Loucy (cell line): ENCODE measurements around the gene SH3RF2.

Experiments used
- EZH2phosphoT487 ChIP-seq: fragments of 200-600 bp; IDR thresholded peaks from 2 replicates; pipeline ENCODE4 v1.6.1; 2018; ENCODE audit warnings: antibody characterized with exemption, mild to moderate bottlenecking, moderate library complexity, borderline replicate concordance
- TF ChIP-seq, protein P1 (sequence below): fragments of 200-600 bp; sonication (generic); conservative IDR thresholded peaks from 2 replicates; pipeline ENCODE4 v1.5.1; 2014; ENCODE audit warnings: mild to moderate bottlenecking, antibody characterized with exemption, low read length

- TF ChIP-seq, protein P1, sequence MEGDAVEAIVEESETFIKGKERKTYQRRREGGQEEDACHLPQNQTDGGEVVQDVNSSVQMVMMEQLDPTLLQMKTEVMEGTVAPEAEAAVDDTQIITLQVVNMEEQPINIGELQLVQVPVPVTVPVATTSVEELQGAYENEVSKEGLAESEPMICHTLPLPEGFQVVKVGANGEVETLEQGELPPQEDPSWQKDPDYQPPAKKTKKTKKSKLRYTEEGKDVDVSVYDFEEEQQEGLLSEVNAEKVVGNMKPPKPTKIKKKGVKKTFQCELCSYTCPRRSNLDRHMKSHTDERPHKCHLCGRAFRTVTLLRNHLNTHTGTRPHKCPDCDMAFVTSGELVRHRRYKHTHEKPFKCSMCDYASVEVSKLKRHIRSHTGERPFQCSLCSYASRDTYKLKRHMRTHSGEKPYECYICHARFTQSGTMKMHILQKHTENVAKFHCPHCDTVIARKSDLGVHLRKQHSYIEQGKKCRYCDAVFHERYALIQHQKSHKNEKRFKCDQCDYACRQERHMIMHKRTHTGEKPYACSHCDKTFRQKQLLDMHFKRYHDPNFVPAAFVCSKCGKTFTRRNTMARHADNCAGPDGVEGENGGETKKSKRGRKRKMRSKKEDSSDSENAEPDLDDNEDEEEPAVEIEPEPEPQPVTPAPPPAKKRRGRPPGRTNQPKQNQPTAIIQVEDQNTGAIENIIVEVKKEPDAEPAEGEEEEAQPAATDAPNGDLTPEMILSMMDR, result no peak
- no peak for TF ChIP-seq EZH2phosphoT487
These were observed 18.0 kb upstream of the SH3RF2 start for GRCh38 chr5:145918397-145918796.
